ENCODE data around the gene PLEKHM3. TPM values are rescaled to one million over a fixed set of nuclear protein-coding genes. Genes with fewer than 3 reads are reported as not detected.

The PLEKHM3 gene
- total RNA-seq, 1 donor = 23.5 TPM

- Histone ChIP-seq H3K4me3 (ENCODE audit: insufficient read depth, low read length) (no peak overlapping the region), H3K27me3 (ENCODE audit: insufficient read depth, low read length) (no peaks in the 10 kb centered on the region), H3K79me2 (ENCODE audit: insufficient read depth, low read length) (no peaks in the 10 kb centered on the region), H3K27ac (ENCODE audit: low read depth, low read length) (no peak overlapping the region), H3K36me3 (ENCODE audit: insufficient read depth, low read length) (no peaks in the 10 kb centered on the region), H4K20me1 (ENCODE audit: insufficient read depth, low read length) (no peaks in the 10 kb centered on the region), H2AFZ (ENCODE audit: low read length) (no peak overlapping the region), H3K4me1 (ENCODE audit: insufficient read depth, low read length) (peaks cover 25% of the 10 kb centered on the region), H3K9me3 (ENCODE audit: low read depth, low read length) (no peaks in the 10 kb centered on the region), H3K4me2 (ENCODE audit: insufficient read depth, low read length) (no peak overlapping the region)
- TF ChIP-seq CTCF (IDR thresholded peaks at IDR 0.05; ENCODE audit: extremely low read depth, low read depth, low read length) = no peak
- peak; percentile 88 for DNase-seq (ENCODE audit: insufficient read length, low spot score, missing footprints)
These were observed 145.8 kb downstream of the PLEKHM3 start for GRCh38 chr2:207879536-207879935.

GRCh38 chr2:207876842-207877535 lies 148.3 kb downstream of the PLEKHM3 start:
- Histone ChIP-seq H2AFZ (ENCODE audit: low read length) (no peak overlapping the region), H3K79me2 (ENCODE audit: insufficient read depth, low read length) (no peaks in the 10 kb centered on the region), H3K36me3 (ENCODE audit: insufficient read depth, low read length) (no peaks in the 10 kb centered on the region), H3K4me2 (ENCODE audit: insufficient read depth, low read length) (no peak overlapping the region), H3K4me3 (ENCODE audit: insufficient read depth, low read length) (peak overlapping the region; percentile 20), H3K4me1 (ENCODE audit: insufficient read depth, low read length) (peaks cover 24% of the 10 kb centered on the region), H3K9me3 (ENCODE audit: low read depth, low read length) (no peaks in the 10 kb centered on the region), H3K27me3 (ENCODE audit: insufficient read depth, low read length) (no peaks in the 10 kb centered on the region), H3K27ac (ENCODE audit: low read depth, low read length) (peak overlapping the region; percentile 7), H4K20me1 (ENCODE audit: insufficient read depth, low read length) (no peaks in the 10 kb centered on the region)
- TF ChIP-seq CTCF (IDR thresholded peaks at IDR 0.05; ENCODE audit: extremely low read depth, low read depth, low read length) = no peak
- DNase-seq (ENCODE audit: insufficient read length, low spot score, missing footprints) = no peak

- no peaks in the 10 kb centered on the region for H4K20me1 ChIP-seq (ENCODE audit: insufficient read depth, low read length)
- no peak overlapping the region for H3K4me3 ChIP-seq (ENCODE audit: insufficient read depth, low read length)
- H3K27me3 ChIP-seq (ENCODE audit: insufficient read depth, low read length) = no peaks in the 10 kb centered on the region
- no peak for DNase-seq (ENCODE audit: insufficient read length, low spot score, missing footprints)
- H2AFZ ChIP-seq (ENCODE audit: low read length) = no peak overlapping the region
- H3K79me2 ChIP-seq (ENCODE audit: insufficient read depth, low read length) = no peaks in the 10 kb centered on the region
- H3K4me1 ChIP-seq (ENCODE audit: insufficient read depth, low read length) = peaks cover 22% of the 10 kb centered on the region
- no peak overlapping the region for H3K27ac ChIP-seq (ENCODE audit: low read depth, low read length)
- H3K36me3 ChIP-seq (ENCODE audit: insufficient read depth, low read length) = no peaks in the 10 kb centered on the region
- H3K9me3 ChIP-seq (ENCODE audit: low read depth, low read length) = no peaks in the 10 kb centered on the region
- no peak overlapping the region for H3K4me2 ChIP-seq (ENCODE audit: insufficient read depth, low read length)
- TF ChIP-seq CTCF (IDR thresholded peaks at IDR 0.05; ENCODE audit: extremely low read depth, low read depth, low read length) = no peak
These were observed 149.7 kb downstream of the PLEKHM3 start for GRCh38 chr2:207875473-207876212.

GRCh38 chr2:207873794-207874193 lies 151.5 kb downstream of the PLEKHM3 start:
- no peak overlapping the region for H3K27ac ChIP-seq (ENCODE audit: low read depth, low read length)
- no peaks in the 10 kb centered on the region for H3K9me3 ChIP-seq (ENCODE audit: low read depth, low read length)
- no peaks in the 10 kb centered on the region for H3K36me3 ChIP-seq (ENCODE audit: insufficient read depth, low read length)
- H3K79me2 ChIP-seq (ENCODE audit: insufficient read depth, low read length) = no peaks in the 10 kb centered on the region
- no peak overlapping the region for H2AFZ ChIP-seq (ENCODE audit: low read length)
- H3K4me1 ChIP-seq (ENCODE audit: insufficient read depth, low read length) = peaks cover 28% of the 10 kb centered on the region
- H3K27me3 ChIP-seq (ENCODE audit: insufficient read depth, low read length) = no peaks in the 10 kb centered on the region
- TF ChIP-seq CTCF (IDR thresholded peaks at IDR 0.05; ENCODE audit: extremely low read depth, low read depth, low read length) = no peak
- no peak overlapping the region for H3K4me2 ChIP-seq (ENCODE audit: insufficient read depth, low read length)
- no peaks in the 10 kb centered on the region for H4K20me1 ChIP-seq (ENCODE audit: insufficient read depth, low read length)
- no peak overlapping the region for H3K4me3 ChIP-seq (ENCODE audit: insufficient read depth, low read length)
- DNase-seq (ENCODE audit: insufficient read length, low spot score, missing footprints) = no peak
